Measurements from ENCODE around the gene IL17RD. TPM values are rescaled to one million over a fixed set of nuclear protein-coding genes. Genes with fewer than 3 reads are reported as not detected.

Gene IL17RD
- total and polyA plus RNA-seq, 10 of the 15 experiments (the other 5 are each of a cell fraction or from before 2014, with no cell fraction given) = 0.01 to 0.08 (median 0.04) TPM; not detected in 3

- Histone ChIP-seq H3K9me3 (replicated peaks; ENCODE audit: control insufficient read depth, insufficient read depth, low read length) (no peaks in the 10 kb centered on the region; the same call in 1 of the 3 replicates), H4K20me1 (ENCODE audit: control insufficient read depth, insufficient read depth) (no peaks in the 10 kb centered on the region), H3K27me3 (replicated peaks in 1 of 2; ENCODE audit: control insufficient read depth in 2 of 2, insufficient read depth in 2 of 2, low read length in 1 of 2) (no peaks in the 10 kb centered on the region), H3K27ac (ENCODE audit: control insufficient read depth, insufficient read depth) (no peak within 1 kb of the TSS), H3K4me3 (no peak within 1 kb of the TSS), H3K79me2 (ENCODE audit: control insufficient read depth, insufficient read depth, low read length) (no peaks in the 10 kb centered on the region), H3K9ac (ENCODE audit: control insufficient read depth, insufficient read depth, low read length) (no peak within 1 kb of the TSS), H3K36me3 (ENCODE audit: control insufficient read depth in 2 of 2, insufficient read depth in 2 of 2, low read length in 1 of 2) (no peaks in the 10 kb centered on the region), H3K4me2 (ENCODE audit: control insufficient read depth, insufficient read depth) (no peak within 1 kb of the TSS), H2AFZ (ENCODE audit: control insufficient read depth, low read depth, low read length) (no peak within 1 kb of the TSS), H3K4me1 (ENCODE audit: control insufficient read depth, insufficient read depth, low read length) (no peaks in the 10 kb centered on the region)
- in situ Hi-C loops (cut with MboI) = no loop called here
- POLR2A ChIA-PET = interaction anchor here (0.8 kb wide), 1 partner anchor 12 kb away, joined by 3 read pairs; no protein-coding TSS in a partner anchor
- 44% methylated on average over 11 of the region's 11 CpGs for WGBS (ENCODE audit: insufficient coverage, insufficient replicate concordance, low lambda C conversion rate, missing lambda C conversion rate)
- FAIRE-seq (no peak), ATAC-seq (peak; percentile 46), DNase-seq (ENCODE audit: low read depth, low spot score) (no peak)
- no TSS peak for BruUV-seq (replicated peaks)
- CTCF ChIA-PET = interaction anchor here (1.3 kb wide), 1 partner anchor 258 kb away, joined by 5 read pairs; the partner anchor contains the start of gene ARHGEF3
- TF ChIP-seq ATF7 (IDR thresholded peaks at IDR 0.05; ENCODE audit: low read depth) (no peak), CHD1 (IDR thresholded peaks at IDR 0.05; ENCODE audit: low read depth, low read length) (no peak), NKRF (conservative IDR thresholded peaks at IDR 0.05) (no peak), EED (IDR thresholded peaks at IDR 0.05; ENCODE audit: low read depth) (peak; percentile 47; the same call in 1 of the 2 replicates), CBX5 (IDR thresholded peaks at IDR 0.05; ENCODE audit: low read depth) (no peak), KLF5 (IDR thresholded peaks at IDR 0.05; ENCODE audit: partially characterized antibody) (no peak), TBL1XR1 (IDR thresholded peaks at IDR 0.05; ENCODE audit: low read depth, low read length) (no peak), ZSCAN29 (IDR thresholded peaks at IDR 0.05) (no peak), SIN3A (IDR thresholded peaks at IDR 0.05; ENCODE audit: low read depth, low read length) (no peak), SREBF1 (IDR thresholded peaks at IDR 0.05; ENCODE audit: low read length) (no peak), TCF12 (IDR thresholded peaks at IDR 0.05; ENCODE audit: low read depth, low read length) (no peak), BHLHE40 (IDR thresholded peaks at IDR 0.05; ENCODE audit: borderline replicate concordance in 1 of 2, low read depth in 2 of 2, low read length in 1 of 2) (no peak), BCL11A (IDR thresholded peaks at IDR 0.05; ENCODE audit: low read depth, low read length) (no peak), KAT2A (conservative IDR thresholded peaks at IDR 0.05; ENCODE audit: control insufficient read depth, low read depth, low read length) (no peak)
- TF ChIP-seq, protein P1, sequence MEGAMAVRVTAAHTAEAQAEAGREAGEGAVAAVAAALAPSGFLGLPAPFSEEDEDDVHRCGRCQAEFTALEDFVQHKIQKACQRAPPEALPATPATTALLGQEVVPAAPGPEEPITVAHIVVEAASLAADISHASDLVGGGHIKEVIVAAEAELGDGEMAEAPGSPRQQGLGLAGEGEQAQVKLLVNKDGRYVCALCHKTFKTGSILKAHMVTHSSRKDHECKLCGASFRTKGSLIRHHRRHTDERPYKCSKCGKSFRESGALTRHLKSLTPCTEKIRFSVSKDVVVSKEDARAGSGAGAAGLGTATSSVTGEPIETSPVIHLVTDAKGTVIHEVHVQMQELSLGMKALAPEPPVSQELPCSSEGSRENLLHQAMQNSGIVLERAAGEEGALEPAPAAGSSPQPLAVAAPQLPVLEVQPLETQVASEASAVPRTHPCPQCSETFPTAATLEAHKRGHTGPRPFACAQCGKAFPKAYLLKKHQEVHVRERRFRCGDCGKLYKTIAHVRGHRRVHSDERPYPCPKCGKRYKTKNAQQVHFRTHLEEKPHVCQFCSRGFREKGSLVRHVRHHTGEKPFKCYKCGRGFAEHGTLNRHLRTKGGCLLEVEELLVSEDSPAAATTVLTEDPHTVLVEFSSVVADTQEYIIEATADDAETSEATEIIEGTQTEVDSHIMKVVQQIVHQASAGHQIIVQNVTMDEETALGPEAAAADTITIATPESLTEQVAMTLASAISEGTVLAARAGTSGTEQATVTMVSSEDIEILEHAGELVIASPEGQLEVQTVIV (IDR thresholded peaks at IDR 0.05; ENCODE audit: borderline replicate concordance, partially characterized antibody) = no peak
- TF ChIP-seq, protein P2, sequence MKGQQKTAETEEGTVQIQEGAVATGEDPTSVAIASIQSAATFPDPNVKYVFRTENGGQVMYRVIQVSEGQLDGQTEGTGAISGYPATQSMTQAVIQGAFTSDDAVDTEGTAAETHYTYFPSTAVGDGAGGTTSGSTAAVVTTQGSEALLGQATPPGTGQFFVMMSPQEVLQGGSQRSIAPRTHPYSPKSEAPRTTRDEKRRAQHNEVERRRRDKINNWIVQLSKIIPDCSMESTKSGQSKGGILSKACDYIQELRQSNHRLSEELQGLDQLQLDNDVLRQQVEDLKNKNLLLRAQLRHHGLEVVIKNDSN (IDR thresholded peaks at IDR 0.05; ENCODE audit: borderline replicate concordance, extremely low read length, insufficient read depth, low read depth, low read length) = peak; percentile 25
- RAD21 ChIA-PET (ENCODE audit: unreplicated experiment) = no interaction called here
- SMC1A ChIA-PET (ENCODE audit: uncharacterized antibody, unreplicated experiment) = interaction anchor here (0.8 to 1.0 kb wide), 2 partner anchors 13 to 15 kb away, joined by 3 read pairs; no protein-coding TSS in a partner anchor
- intact Hi-C loops (cut with micrococcal nuclease; ENCODE audit: unreplicated experiment) = loop anchor here (10.0 kb wide), 1 partner anchor 355 kb away; no protein-coding TSS in a partner anchor
Observed at GRCh38 chr3:57060089-57060821, 104.9 kb downstream of the IL17RD start, which contains the start of gene SPATA12. SPATA12 (plus strand) TSS chr3:57060664; CDS start chr3:57073695, 13,031 bp downstream.

Measured in GM12878 (cell line).